Fibroblast of skin of scalp (primary cell): ENCODE data around the gene ZNF519.
"Not testable (repeated sequence)": the region's sequence is repeated elsewhere in the genome, so short reads cannot be mapped to it uniquely, and the experiment has no call there.

Experiments
- DNase-seq: peaks from one replicate; pipeline ENCODE4 v3.0.0-alpha.2; 2013

ZNF519 gene

GRCh38 chr18:14147935-14148865, 16.0 kb upstream of the ZNF519 start:
- DNase-seq, result not testable (repeated sequence)

GRCh38 chr18:14146771-14147170, 14.5 kb upstream of the ZNF519 start:
- DNase-seq, result not testable (repeated sequence)

GRCh38 chr18:14145581-14146338, 13.5 kb upstream of the ZNF519 start:
- DNase-seq, result not testable (repeated sequence)

GRCh38 chr18:14145021-14145420, 12.8 kb upstream of the ZNF519 start:
- DNase-seq, result not testable (repeated sequence)

- no peak for DNase-seq
These were observed 12.3 kb upstream of the ZNF519 start for GRCh38 chr18:14144628-14144895.

- DNase-seq, result not testable (repeated sequence)
These were observed 11.8 kb upstream of the ZNF519 start for GRCh38 chr18:14143871-14144627.

- DNase-seq, result not testable (repeated sequence)
These were observed 11.2 kb upstream of the ZNF519 start for GRCh38 chr18:14143396-14143795.

- DNase-seq, result not testable (repeated sequence)
These were observed 9.9 kb upstream of the ZNF519 start for GRCh38 chr18:14142177-14142576.

- DNase-seq, result not testable (repeated sequence)
These were observed 7.3 kb upstream of the ZNF519 start for GRCh38 chr18:14139583-14139982.

GRCh38 chr18:14137971-14138370, 5.7 kb upstream of the ZNF519 start:
- DNase-seq, result not testable (repeated sequence)

- not testable (repeated sequence) for DNase-seq
These were observed 452 bp downstream of the ZNF519 start for GRCh38 chr18:14131696-14132270.

GRCh38 chr18:14130804-14131203, 1.4 kb downstream of the ZNF519 start:
- peak; percentile 2 for DNase-seq

GRCh38 chr18:14124689-14125088, 7.5 kb downstream of the ZNF519 start:
- DNase-seq, result no peak

- no peak for DNase-seq
These were observed 10.1 kb downstream of the ZNF519 start for GRCh38 chr18:14122097-14122496.

- DNase-seq, result no peak
These were observed 11.3 kb downstream of the ZNF519 start for GRCh38 chr18:14120926-14121325.

GRCh38 chr18:14117606-14118005, 14.6 kb downstream of the ZNF519 start:
- no peak for DNase-seq

GRCh38 chr18:14106906-14107305, 25.3 kb downstream of the ZNF519 start:
- DNase-seq, result no peak

GRCh38 chr18:14104906-14105748, 27.1 kb downstream of the ZNF519 start:
- no peak for DNase-seq

GRCh38 chr18:14104201-14104600, 28.0 kb downstream of the ZNF519 start:
- DNase-seq, result no peak

- DNase-seq, result no peak
These were observed 31.5 kb downstream of the ZNF519 start for GRCh38 chr18:14100503-14101286.

- DNase-seq, result no peak
These were observed 33.8 kb downstream of the ZNF519 start for GRCh38 chr18:14098428-14098827.
